Measurements from ENCODE around the gene GARIN5A. TPM values are rescaled to one million over a fixed set of nuclear protein-coding genes. Genes with fewer than 3 reads are reported as not detected.
A peak's percentile ranks its signal among the peaks of the same experiment; 100 is the strongest.

Gene GARIN5A
- total RNA-seq, 1 donor from 2014 or later = 0.82 TPM

DNA sequence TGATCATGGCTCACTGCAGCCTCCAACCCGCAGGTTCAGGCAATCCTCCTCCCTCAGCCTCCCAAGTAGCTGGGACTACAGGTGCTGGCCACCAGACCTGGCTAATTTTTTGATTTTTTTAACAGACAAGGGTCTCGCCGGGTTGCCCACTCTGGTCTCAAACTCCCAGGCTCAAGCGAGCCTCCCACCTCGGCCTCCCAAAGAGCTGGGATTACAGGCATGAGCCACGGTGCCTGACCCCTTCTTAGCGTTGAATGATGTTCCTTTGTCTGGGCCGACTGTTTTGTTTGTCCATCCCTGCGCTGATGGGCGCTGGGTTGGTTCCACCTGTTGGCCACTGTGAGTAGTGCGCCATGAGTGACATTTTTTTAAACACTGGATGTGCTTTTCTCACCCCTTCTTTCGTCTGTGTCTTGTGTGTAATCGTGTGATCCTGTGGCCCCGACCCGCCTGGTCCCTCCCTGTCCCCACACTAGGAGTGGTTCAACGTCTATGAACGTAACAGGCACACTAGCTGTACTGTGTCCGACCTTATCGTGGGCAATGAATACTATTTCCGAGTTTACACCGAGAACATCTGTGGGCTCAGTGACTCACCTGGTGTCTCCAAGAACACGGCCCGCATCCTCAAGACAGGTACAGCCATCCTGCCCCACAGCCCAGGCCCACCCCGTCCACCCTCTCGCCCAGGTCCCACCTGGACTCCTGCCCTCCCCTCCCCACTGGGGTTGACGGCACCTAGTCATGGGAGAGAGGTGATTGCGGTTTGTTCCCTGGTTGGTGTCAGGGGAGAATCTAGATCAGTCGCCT lies 15.4 kb downstream of the GARIN5A start:
- H3K4me1 Mint-ChIP-seq (ENCODE audit: low read depth) = peaks cover 12% of the 10 kb centered on the region
- H3K27me3 Mint-ChIP-seq (ENCODE audit: low read depth) = peaks cover 4% of the 10 kb centered on the region
- peak; percentile 57 for DNase-seq (ENCODE audit: low spot score)
- no peaks in the 10 kb centered on the region for H3K9me3 Mint-ChIP-seq
- no peaks in the 10 kb centered on the region for H3K36me3 Mint-ChIP-seq (ENCODE audit: low read depth)
- intact Hi-C loops (cut with micrococcal nuclease) = loop anchor here (1.0 kb wide), 1 partner anchor 104 kb away; no protein-coding TSS in a partner anchor
- no peak overlapping the region for H3K27ac Mint-ChIP-seq
- no peak overlapping the region for H3K4me3 Mint-ChIP-seq (ENCODE audit: low read depth)

DNA sequence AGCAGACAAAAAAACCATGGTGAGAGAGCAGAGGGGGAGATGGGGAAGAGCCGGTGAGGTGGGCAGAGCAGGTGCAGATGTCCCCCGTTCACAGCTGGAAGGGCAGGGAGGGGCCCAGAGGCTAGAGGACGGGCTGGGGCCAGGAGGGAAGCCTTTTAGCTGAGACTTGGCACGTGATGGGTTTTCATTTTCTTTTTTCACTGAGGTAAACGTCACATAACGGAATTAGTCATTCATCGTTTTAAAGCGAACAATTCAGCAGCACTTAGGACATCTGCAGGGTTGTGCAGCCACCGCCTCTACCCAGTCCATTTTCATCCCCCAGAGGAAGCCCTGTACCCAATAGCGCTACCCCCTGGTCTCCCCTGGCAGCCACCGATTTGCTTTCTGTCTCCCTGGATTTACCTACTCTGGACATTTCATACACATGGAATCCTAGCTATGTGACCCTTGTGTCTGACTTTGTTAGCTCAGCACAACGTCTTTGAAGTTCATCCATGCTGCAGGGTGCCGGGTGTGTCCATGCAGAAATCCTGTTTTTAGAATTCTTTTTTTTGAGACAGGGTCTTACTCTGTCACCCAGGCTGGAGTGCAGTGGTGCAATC lies 16.4 kb downstream of the GARIN5A start:
- H3K9me3 Mint-ChIP-seq = no peaks in the 10 kb centered on the region

GRCh38 chr19:50459638-50460037 lies 17.0 kb downstream of the GARIN5A start:
- Mint-ChIP-seq H3K27me3 (ENCODE audit: low read depth) (peaks cover 5% of the 10 kb centered on the region), H3K27ac (no peak overlapping the region), H3K4me1 (ENCODE audit: low read depth) (peaks cover 12% of the 10 kb centered on the region), H3K4me3 (ENCODE audit: low read depth) (no peak overlapping the region), H3K36me3 (ENCODE audit: low read depth) (no peaks in the 10 kb centered on the region), H3K9me3 (no peaks in the 10 kb centered on the region)
- no peak for DNase-seq (ENCODE audit: low spot score)
- intact Hi-C loops (cut with micrococcal nuclease) = no loop called here

More for the DNA sequence above, 16.4 kb downstream of the GARIN5A start:
- H3K4me1 Mint-ChIP-seq (ENCODE audit: low read depth) = peaks cover 12% of the 10 kb centered on the region
- H3K27me3 Mint-ChIP-seq (ENCODE audit: low read depth) = peaks cover 5% of the 10 kb centered on the region
- intact Hi-C loops (cut with micrococcal nuclease) = no loop called here
- H3K36me3 Mint-ChIP-seq (ENCODE audit: low read depth) = no peaks in the 10 kb centered on the region
- no peak for DNase-seq (ENCODE audit: low spot score)
- no peak overlapping the region for H3K4me3 Mint-ChIP-seq (ENCODE audit: low read depth)
- peak overlapping the region; percentile 42 for H3K27ac Mint-ChIP-seq

GRCh38 chr19:50459067-50459456 lies 17.6 kb downstream of the GARIN5A start:
- no peaks in the 10 kb centered on the region for H3K9me3 Mint-ChIP-seq
- H3K4me1 Mint-ChIP-seq (ENCODE audit: low read depth) = peaks cover 12% of the 10 kb centered on the region
- H3K27ac Mint-ChIP-seq = no peak overlapping the region
- intact Hi-C loops (cut with micrococcal nuclease) = no loop called here
- peaks cover 5% of the 10 kb centered on the region for H3K27me3 Mint-ChIP-seq (ENCODE audit: low read depth)
- no peaks in the 10 kb centered on the region for H3K36me3 Mint-ChIP-seq (ENCODE audit: low read depth)
- no peak for DNase-seq (ENCODE audit: low spot score)
- no peak overlapping the region for H3K4me3 Mint-ChIP-seq (ENCODE audit: low read depth)

DNA sequence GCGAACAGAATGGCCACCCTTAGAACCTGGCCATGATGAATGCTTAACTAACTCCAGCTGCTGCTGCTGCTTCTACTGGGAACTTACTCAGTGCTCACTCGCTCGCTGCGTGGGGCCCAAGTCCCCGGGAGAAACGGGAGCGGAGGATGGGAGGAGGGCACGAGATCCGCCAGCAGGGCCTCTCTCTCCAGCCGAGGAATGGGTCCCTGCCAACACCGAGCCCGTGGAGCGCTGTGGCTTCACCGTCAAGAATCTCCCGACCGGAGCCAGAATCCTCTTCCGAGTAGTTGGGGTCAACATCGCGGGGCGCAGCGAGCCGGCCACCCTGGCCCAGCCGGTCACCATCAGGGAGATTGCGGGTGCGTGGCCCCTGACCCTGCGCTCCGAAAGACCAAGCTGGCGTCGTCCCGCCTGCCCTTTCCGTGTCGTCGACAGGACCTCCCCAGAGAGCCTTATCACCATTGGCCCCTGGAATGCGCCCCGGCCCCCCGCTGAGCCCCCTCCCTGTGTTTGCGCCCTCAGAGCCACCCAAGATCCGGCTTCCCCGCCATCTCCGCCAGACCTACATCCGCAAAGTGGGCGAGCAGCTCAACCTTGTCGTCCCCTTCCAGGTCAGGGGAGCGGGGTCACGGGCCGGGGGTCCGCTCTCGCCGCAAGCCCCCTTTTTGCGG lies 18.1 kb downstream of the GARIN5A start:
- Mint-ChIP-seq H3K27ac (no peak overlapping the region), H3K27me3 (ENCODE audit: low read depth) (peaks cover 5% of the 10 kb centered on the region), H3K4me3 (ENCODE audit: low read depth) (no peak overlapping the region), H3K4me1 (ENCODE audit: low read depth) (peaks cover 12% of the 10 kb centered on the region), H3K9me3 (no peaks in the 10 kb centered on the region), H3K36me3 (ENCODE audit: low read depth) (no peaks in the 10 kb centered on the region)
- DNase-seq (ENCODE audit: low spot score) = no peak
- intact Hi-C loops (cut with micrococcal nuclease) = no loop called here

GRCh38 chr19:50457300-50457699 lies 19.3 kb downstream of the GARIN5A start:
- Mint-ChIP-seq H3K27me3 (ENCODE audit: low read depth) (peaks cover 5% of the 10 kb centered on the region), H3K4me1 (ENCODE audit: low read depth) (peaks cover 12% of the 10 kb centered on the region), H3K36me3 (ENCODE audit: low read depth) (no peaks in the 10 kb centered on the region), H3K4me3 (ENCODE audit: low read depth) (no peak overlapping the region), H3K27ac (no peak overlapping the region), H3K9me3 (no peaks in the 10 kb centered on the region)
- DNase-seq (ENCODE audit: low spot score) = no peak
- intact Hi-C loops (cut with micrococcal nuclease) = no loop called here

DNA sequence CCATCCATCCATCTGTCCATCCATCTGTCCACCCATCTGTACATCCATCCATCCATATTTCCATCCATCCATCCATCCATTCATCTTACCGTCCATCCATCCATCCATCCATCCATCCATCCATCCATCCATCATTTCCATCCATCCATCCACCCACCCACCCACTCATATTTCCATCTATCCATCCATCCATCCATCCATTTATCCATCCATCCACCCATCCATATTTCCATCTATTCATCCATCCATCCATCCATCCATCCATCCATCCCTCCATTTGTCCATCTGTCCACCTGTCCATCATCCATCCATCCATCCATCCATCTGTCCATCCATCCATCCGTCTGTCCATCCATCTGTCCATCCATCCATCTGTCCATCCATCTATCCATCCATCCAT lies 20.7 kb downstream of the GARIN5A start:
- H3K36me3 Mint-ChIP-seq (ENCODE audit: low read depth) = no peaks in the 10 kb centered on the region
- H3K27me3 Mint-ChIP-seq (ENCODE audit: low read depth) = peaks cover 5% of the 10 kb centered on the region
- H3K27ac Mint-ChIP-seq = no peak overlapping the region
- intact Hi-C loops (cut with micrococcal nuclease) = no loop called here
- no peaks in the 10 kb centered on the region for H3K9me3 Mint-ChIP-seq
- no peak overlapping the region for H3K4me3 Mint-ChIP-seq (ENCODE audit: low read depth)
- peaks cover 7% of the 10 kb centered on the region for H3K4me1 Mint-ChIP-seq (ENCODE audit: low read depth)
- no peak for DNase-seq (ENCODE audit: low spot score)

DNA sequence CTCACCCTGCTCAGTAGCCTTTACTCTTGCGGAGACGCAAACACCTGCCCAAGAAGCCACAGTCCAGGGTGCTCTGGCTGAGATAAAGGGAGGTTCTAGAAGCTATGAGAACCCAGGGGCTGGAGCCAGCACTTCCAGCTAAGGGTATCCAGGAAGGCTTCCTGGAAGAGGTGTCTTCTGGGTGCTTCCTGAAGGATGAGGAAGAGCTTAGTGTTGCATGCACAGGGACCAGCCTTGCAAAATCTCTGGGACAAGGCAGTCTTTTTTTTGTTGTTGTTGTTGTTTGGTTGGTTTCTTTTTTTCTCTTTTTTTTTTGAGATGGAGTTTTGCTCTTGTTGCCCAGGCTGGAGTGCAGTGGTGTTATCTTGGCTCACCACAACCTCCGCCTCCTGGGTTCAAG lies 23.4 kb downstream of the GARIN5A start:
- intact Hi-C loops (cut with micrococcal nuclease) = no loop called here
- H3K4me3 Mint-ChIP-seq (ENCODE audit: low read depth) = no peak overlapping the region
- no peak for DNase-seq (ENCODE audit: low spot score)
- peaks cover 7% of the 10 kb centered on the region for H3K27me3 Mint-ChIP-seq (ENCODE audit: low read depth)
- no peaks in the 10 kb centered on the region for H3K36me3 Mint-ChIP-seq (ENCODE audit: low read depth)
- H3K27ac Mint-ChIP-seq = no peak overlapping the region
- H3K9me3 Mint-ChIP-seq = no peaks in the 10 kb centered on the region
- no peaks in the 10 kb centered on the region for H3K4me1 Mint-ChIP-seq (ENCODE audit: low read depth)

- no peak overlapping the region for H3K4me3 Mint-ChIP-seq (ENCODE audit: low read depth)
- H3K4me1 Mint-ChIP-seq (ENCODE audit: low read depth) = no peaks in the 10 kb centered on the region
- H3K27me3 Mint-ChIP-seq (ENCODE audit: low read depth) = peaks cover 3% of the 10 kb centered on the region
- no peak overlapping the region for H3K27ac Mint-ChIP-seq
- no peaks in the 10 kb centered on the region for H3K9me3 Mint-ChIP-seq
- intact Hi-C loops (cut with micrococcal nuclease) = no loop called here
- no peak for DNase-seq (ENCODE audit: low spot score)
- no peaks in the 10 kb centered on the region for H3K36me3 Mint-ChIP-seq (ENCODE audit: low read depth)
Measured at GRCh38 chr19:50451223-50451534, 25.5 kb downstream of the GARIN5A start.

DNA sequence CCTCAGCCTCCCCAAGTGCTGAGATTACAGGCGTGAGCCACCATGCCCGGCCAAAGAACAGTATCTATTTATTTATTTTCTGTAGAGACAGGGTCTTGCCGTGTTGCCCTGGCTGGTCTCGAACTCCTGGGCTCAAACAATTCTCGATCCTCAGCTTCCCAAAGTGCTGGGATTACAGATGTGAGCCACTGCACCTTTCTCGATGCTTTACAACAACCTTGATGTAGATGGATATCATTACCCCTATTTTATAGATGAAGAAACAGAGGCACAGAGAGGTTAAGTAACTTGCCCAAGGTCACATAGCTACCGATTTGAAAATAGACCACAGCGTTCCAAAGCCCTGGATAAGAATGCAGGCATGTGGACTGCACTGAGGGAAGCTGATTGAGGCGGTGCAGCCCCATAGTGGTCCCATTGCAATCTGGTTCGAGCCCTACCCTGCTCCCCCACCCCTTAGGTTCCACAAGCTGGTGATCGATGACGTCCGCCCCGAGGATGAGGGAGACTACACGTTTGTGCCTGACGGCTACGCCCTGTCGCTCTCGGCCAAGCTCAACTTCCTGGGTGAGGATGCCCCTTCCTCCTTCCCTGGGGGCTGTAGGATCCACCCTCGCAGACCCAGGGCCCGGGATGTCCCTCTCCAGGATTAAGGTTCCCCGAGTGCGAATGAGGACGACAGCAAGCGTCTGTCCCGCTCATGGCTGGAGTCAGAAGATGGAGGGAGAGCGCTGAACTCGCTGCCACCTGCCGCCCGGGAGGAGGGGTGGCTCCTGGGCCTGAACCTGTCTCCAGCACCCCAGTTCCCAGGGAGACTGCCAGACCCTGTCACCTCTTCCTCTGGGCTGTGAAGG lies 26.1 kb downstream of the GARIN5A start:
- H3K27me3 Mint-ChIP-seq (ENCODE audit: low read depth) = peaks cover 2% of the 10 kb centered on the region
- no peak overlapping the region for H3K27ac Mint-ChIP-seq
- intact Hi-C loops (cut with micrococcal nuclease) = no loop called here
- H3K9me3 Mint-ChIP-seq = no peaks in the 10 kb centered on the region
- no peaks in the 10 kb centered on the region for H3K4me1 Mint-ChIP-seq (ENCODE audit: low read depth)
- no peak for DNase-seq (ENCODE audit: low spot score)
- H3K4me3 Mint-ChIP-seq (ENCODE audit: low read depth) = no peak overlapping the region
- H3K36me3 Mint-ChIP-seq (ENCODE audit: low read depth) = no peaks in the 10 kb centered on the region

- Mint-ChIP-seq H3K4me1 (ENCODE audit: low read depth) (no peaks in the 10 kb centered on the region), H3K4me3 (ENCODE audit: low read depth) (no peak overlapping the region), H3K27ac (no peak overlapping the region), H3K9me3 (no peaks in the 10 kb centered on the region), H3K36me3 (ENCODE audit: low read depth) (no peaks in the 10 kb centered on the region), H3K27me3 (ENCODE audit: low read depth) (peaks cover 2% of the 10 kb centered on the region)
- DNase-seq (ENCODE audit: low spot score) = no peak
- intact Hi-C loops (cut with micrococcal nuclease) = no loop called here
Measured at GRCh38 chr19:50449236-50449899, 27.3 kb downstream of the GARIN5A start.

DNA sequence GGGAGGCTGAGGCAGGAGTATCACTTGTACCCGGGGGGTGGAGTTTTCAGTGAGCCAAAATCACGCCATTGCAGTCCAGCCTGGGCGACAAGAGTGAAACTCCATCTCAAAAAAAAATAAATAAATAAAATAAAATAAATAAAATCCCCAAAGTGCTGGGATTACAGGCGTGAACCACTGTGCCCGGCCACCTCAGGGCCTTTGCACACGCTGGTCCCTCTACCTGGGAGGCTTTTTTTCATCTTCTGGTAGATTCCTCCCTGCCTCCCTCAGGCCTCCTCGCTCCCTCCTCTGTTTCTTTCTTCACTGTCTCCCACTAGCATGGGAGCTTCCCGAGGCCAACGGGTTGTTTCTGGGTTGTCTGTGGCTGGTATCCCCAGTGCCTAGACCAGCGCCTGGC lies 28.9 kb downstream of the GARIN5A start:
- Mint-ChIP-seq H3K9me3 (no peaks in the 10 kb centered on the region), H3K27ac (no peak overlapping the region), H3K36me3 (ENCODE audit: low read depth) (no peaks in the 10 kb centered on the region), H3K4me1 (ENCODE audit: low read depth) (no peaks in the 10 kb centered on the region), H3K27me3 (ENCODE audit: low read depth) (peaks cover 2% of the 10 kb centered on the region), H3K4me3 (ENCODE audit: low read depth) (no peak overlapping the region)
- DNase-seq (ENCODE audit: low spot score) = no peak
- intact Hi-C loops (cut with micrococcal nuclease) = no loop called here
